K562 (cell line): ENCODE data around the gene ERCC1. TPM values are rescaled to one million over a fixed set of nuclear protein-coding genes. Genes with fewer than 3 reads are reported as not detected.

ENCODE experiments used
- CEBPB ChIP-seq: fragments of 450-650 bp; IDR thresholded peaks from 2 replicates; pipeline ENCODE4 v1.6.1; 2016; ENCODE audit warnings: missing genetic modification characterization, missing compliant biosample characterization
- CREBBP ChIP-seq: IDR thresholded peaks from one replicate; pipeline ENCODE4 v1.6.1; 2012; ENCODE audit warnings: low read depth, mild to moderate bottlenecking, control low read depth, inconsistent platforms, low read length
- HDGF ChIP-seq: fragments of 450-650 bp; IDR thresholded peaks from 2 replicates; pipeline ENCODE4 v1.6.1; 2016
- IRF1 ChIP-seq: sonication (generic); formaldehyde crosslinking; IDR thresholded peaks from 2 replicates; pipeline ENCODE4 v1.8.0; 2022; ENCODE audit warnings: missing genetic modification reagents, mild to moderate bottlenecking, borderline replicate concordance
- JUND ChIP-seq, 2 experiments: IDR thresholded peaks; 2 replicates in 1 of 2; 3 replicates in 1 of 2; pipeline ENCODE4 v1.6.1; 2011; ENCODE audit warnings: borderline replicate concordance in 2 of 2, low read depth in 2 of 2, low read length in 2 of 2, improper control_type of control experiment in 1 of 2, missing biosample characterization in 1 of 2, missing genetic modification characterization in 1 of 2, missing genetic modification reagents in 1 of 2
- MBD2 ChIP-seq: sonication (generic); IDR thresholded peaks from 2 replicates; pipeline ENCODE4 v1.6.1; 2016; ENCODE audit warnings: low read depth, borderline replicate concordance
- MEIS2 ChIP-seq: fragments of 450-650 bp; IDR thresholded peaks from 2 replicates; pipeline ENCODE4 v1.6.1; 2014; ENCODE audit warnings: mild to moderate bottlenecking; ENCODE audit not compliant: partially characterized antibody
- NELFE ChIP-seq: IDR thresholded peaks from 2 replicates; pipeline ENCODE4 v1.6.1; 2011; ENCODE audit warnings: mild to moderate bottlenecking; ENCODE audit not compliant: insufficient read depth, insufficient read length
- NUFIP1 ChIP-seq: fragments of 450-650 bp; IDR thresholded peaks from 2 replicates; pipeline ENCODE4 v1.6.1; 2018; ENCODE audit not compliant: partially characterized antibody
- RUNX1 ChIP-seq: sonication (generic); IDR thresholded peaks from 2 replicates; pipeline ENCODE4 v1.6.1; 2016; ENCODE audit warnings: antibody characterized with exemption, low read depth
- SIN3B ChIP-seq: fragments of 450-650 bp; IDR thresholded peaks from 2 replicates; pipeline ENCODE4 v1.6.1; 2017; ENCODE audit warnings: low read depth, mild to moderate bottlenecking, moderate library complexity
- STAT5A ChIP-seq: IDR thresholded peaks from 2 replicates; pipeline ENCODE4 v1.6.1; 2012; ENCODE audit warnings: low read length, inconsistent platforms, borderline replicate concordance
- TAF1 ChIP-seq: IDR thresholded peaks from 2 replicates; pipeline ENCODE4 v1.6.1; 2011; ENCODE audit warnings: mild to moderate bottlenecking, low read length, moderate library complexity; ENCODE audit not compliant: insufficient read depth, control insufficient read depth, severe bottlenecking; ENCODE audit errors: extremely low read depth
- UBTF ChIP-seq, 2 experiments: IDR thresholded peaks; 2 replicates each; pipeline ENCODE4 v1.6.1; 2012; ENCODE audit warnings: improper control_type of control experiment in 2 of 2, low read depth in 2 of 2, low read length in 2 of 2, borderline replicate concordance in 1 of 2
- ZC3H8 ChIP-seq: fragments of 450-650 bp; IDR thresholded peaks from 2 replicates; pipeline ENCODE4 v1.6.1; 2017
- ZNF41 ChIP-seq: fragments of 250-450 bp; sonication (Bioruptor Pico); conservative IDR thresholded peaks from 2 replicates; pipeline ENCODE4 v1.4.0; 2020; ENCODE audit warnings: mild to moderate bottlenecking
- ZNF655 ChIP-seq: fragments of 250-450 bp; sonication (Bioruptor Pico); IDR thresholded peaks from 2 replicates; pipeline ENCODE4 v1.5.0; 2021
- polyA plus RNA-seq, 8 experiments: library from polyadenylated mRNA; depleted of rRNA in 4 of 8; stranded (reverse) in 5 of 8; unstranded in 3 of 8; fragments of >200 nt; fragmentation: Nextera tagmentation in 2 of 8; fragmentation: Illumina TruSeq in 1 of 8; extraction: Ambion mirVana in 2 of 8; extraction: Trizol in 1 of 8; gene quantifications; 2 replicates each; pipeline versions ENCODE4 v1.2.1 to v1.2.3, GENCODE V29; 2011 to 2014; ENCODE audit warnings: inconsistent platforms in 1 of 8, missing spikeins in 1 of 8
- total RNA-seq, 7 experiments: library from RNA; depleted of rRNA in 6 of 7; stranded (reverse); fragments of >200 nt in 6 of 7; fragmentation: Illumina TruSeq in 2 of 7; extraction: Trizol in 2 of 7; gene quantifications; 2 replicates each; pipeline versions ENCODE4 v1.2.1 to v1.2.3, GENCODE V29; 2011 to 2021; ENCODE audit warnings: low replicate concordance in 1 of 7
- TF ChIP-seq, protein P1 (sequence below): fragments of 250-450 bp; sonication (Bioruptor Pico); IDR thresholded peaks from 2 replicates; pipeline ENCODE4 v1.8.0; 2021; ENCODE audit warnings: mild to moderate bottlenecking, moderate library complexity
- TF ChIP-seq, protein P2 (sequence below): IDR thresholded peaks from 2 replicates; pipeline ENCODE4 v1.6.1; 2011; ENCODE audit warnings: borderline replicate concordance, low read depth, mild to moderate bottlenecking, moderate library complexity, low read length; ENCODE audit not compliant: insufficient read depth, poor library complexity, severe bottlenecking

The ERCC1 gene
- total and polyA plus RNA-seq, 9 of the 15 experiments (the other 6 are each of a cell fraction or from before 2014, with no cell fraction given) = 9.3 to 92.6 (median 60.0) TPM

GRCh38 chr19:45403781-45404556 lies 19.7 kb downstream of the ERCC1 start (continued):
- TF ChIP-seq MEIS2 (no peak), ZC3H8 (no peak), MBD2 (no peak), RUNX1 (no peak), NUFIP1 (no peak), UBTF (IDR thresholded peaks at IDR 0.05; ENCODE audit: borderline replicate concordance in 1 of 2, low read depth in 2 of 2, low read length in 2 of 2) (no peak), ZNF655 (CRISPR knock-in tag) (no peak), JUND (IDR thresholded peaks at IDR 0.05; ENCODE audit: borderline replicate concordance, low read depth, low read length) (peak; percentile 17), JUND (tag; IDR thresholded peaks at IDR 0.05; ENCODE audit: borderline replicate concordance, low read depth, low read length) (peak; percentile 29; the same call in 1 of the 3 replicates), SIN3B (no peak), ZNF41 (CRISPR knock-in tag) (no peak), CEBPB (tag) (0 out of 2 replicates have a peak, but pooled peaks have one; percentile 16), HDGF (no peak), IRF1 (CRISPR knock-in tag) (no peak), CREBBP (no peak), NELFE (no peak), TAF1 (no peak), STAT5A (no peak)
- TF ChIP-seq, protein P1, sequence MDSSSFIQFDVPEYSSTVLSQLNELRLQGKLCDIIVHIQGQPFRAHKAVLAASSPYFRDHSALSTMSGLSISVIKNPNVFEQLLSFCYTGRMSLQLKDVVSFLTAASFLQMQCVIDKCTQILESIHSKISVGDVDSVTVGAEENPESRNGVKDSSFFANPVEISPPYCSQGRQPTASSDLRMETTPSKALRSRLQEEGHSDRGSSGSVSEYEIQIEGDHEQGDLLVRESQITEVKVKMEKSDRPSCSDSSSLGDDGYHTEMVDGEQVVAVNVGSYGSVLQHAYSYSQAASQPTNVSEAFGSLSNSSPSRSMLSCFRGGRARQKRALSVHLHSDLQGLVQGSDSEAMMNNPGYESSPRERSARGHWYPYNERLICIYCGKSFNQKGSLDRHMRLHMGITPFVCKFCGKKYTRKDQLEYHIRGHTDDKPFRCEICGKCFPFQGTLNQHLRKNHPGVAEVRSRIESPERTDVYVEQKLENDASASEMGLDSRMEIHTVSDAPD = no peak
- TF ChIP-seq, protein P2, sequence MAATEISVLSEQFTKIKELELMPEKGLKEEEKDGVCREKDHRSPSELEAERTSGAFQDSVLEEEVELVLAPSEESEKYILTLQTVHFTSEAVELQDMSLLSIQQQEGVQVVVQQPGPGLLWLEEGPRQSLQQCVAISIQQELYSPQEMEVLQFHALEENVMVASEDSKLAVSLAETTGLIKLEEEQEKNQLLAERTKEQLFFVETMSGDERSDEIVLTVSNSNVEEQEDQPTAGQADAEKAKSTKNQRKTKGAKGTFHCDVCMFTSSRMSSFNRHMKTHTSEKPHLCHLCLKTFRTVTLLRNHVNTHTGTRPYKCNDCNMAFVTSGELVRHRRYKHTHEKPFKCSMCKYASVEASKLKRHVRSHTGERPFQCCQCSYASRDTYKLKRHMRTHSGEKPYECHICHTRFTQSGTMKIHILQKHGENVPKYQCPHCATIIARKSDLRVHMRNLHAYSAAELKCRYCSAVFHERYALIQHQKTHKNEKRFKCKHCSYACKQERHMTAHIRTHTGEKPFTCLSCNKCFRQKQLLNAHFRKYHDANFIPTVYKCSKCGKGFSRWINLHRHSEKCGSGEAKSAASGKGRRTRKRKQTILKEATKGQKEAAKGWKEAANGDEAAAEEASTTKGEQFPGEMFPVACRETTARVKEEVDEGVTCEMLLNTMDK = peak; percentile 80
